ENCODE measurements around the gene C16orf54.
A peak's percentile ranks its signal among the peaks of the same experiment; 100 is the strongest.
"Not testable (repeated sequence)": the region's sequence is repeated elsewhere in the genome, so short reads cannot be mapped to it uniquely, and the experiment has no call there.

The C16orf54 gene

GRCh38 chr16:29745853-29746345 lies at the start of gene C16orf54:
Gene C16orf54, minus strand, starts transcription at chr16:29745990. Its CDS starts 1,039 bp downstream, at chr16:29744951.
- no peak for TF ChIP-seq CTCF (IDR thresholded peaks at IDR 0.05; ENCODE audit: low read depth, low read length)
- DNase-seq (ENCODE audit: extremely low read depth, low read depth): no peak

GRCh38 chr16:29794231-29794710 lies 48.5 kb upstream of the C16orf54 start:
- no peak for TF ChIP-seq CTCF (IDR thresholded peaks at IDR 0.05; ENCODE audit: low read depth, low read length)
- DNase-seq (ENCODE audit: extremely low read depth, low read depth): no peak

GRCh38 chr16:29793153-29793552 lies 47.4 kb upstream of the C16orf54 start:
- DNase-seq (ENCODE audit: extremely low read depth, low read depth): not testable (repeated sequence)

GRCh38 chr16:29791845-29792807 lies 46.3 kb upstream of the C16orf54 start:
- no peak for TF ChIP-seq CTCF (IDR thresholded peaks at IDR 0.05; ENCODE audit: low read depth, low read length)
- DNase-seq (ENCODE audit: extremely low read depth, low read depth): no peak

GRCh38 chr16:29790949-29791844 lies 45.4 kb upstream of the C16orf54 start:
- DNase-seq (ENCODE audit: extremely low read depth, low read depth): no peak
- TF ChIP-seq CTCF (IDR thresholded peaks at IDR 0.05; ENCODE audit: low read depth, low read length): no peak

GRCh38 chr16:29790183-29790948 lies 44.6 kb upstream of the C16orf54 start, which contains the start of gene KIF22:
Gene KIF22, plus strand, starts transcription at chr16:29790751. Its CDS starts 9 bp downstream, at chr16:29790760.
- peak; percentile 73 for TF ChIP-seq CTCF (IDR thresholded peaks at IDR 0.05; ENCODE audit: low read depth, low read length)
- DNase-seq (ENCODE audit: extremely low read depth, low read depth): peak; percentile 98

- TF ChIP-seq CTCF (IDR thresholded peaks at IDR 0.05; ENCODE audit: low read depth, low read length): no peak
- DNase-seq (ENCODE audit: extremely low read depth, low read depth): no peak
Observed at GRCh38 chr16:29789775-29790182, 44.0 kb upstream of the C16orf54 start.

- not testable (repeated sequence) for DNase-seq (ENCODE audit: extremely low read depth, low read depth)
Observed at GRCh38 chr16:29787155-29787554, 41.4 kb upstream of the C16orf54 start.

Data from AG09319 (cell line).